ENCODE data around the gene KLHL9.

Gene KLHL9

DNA sequence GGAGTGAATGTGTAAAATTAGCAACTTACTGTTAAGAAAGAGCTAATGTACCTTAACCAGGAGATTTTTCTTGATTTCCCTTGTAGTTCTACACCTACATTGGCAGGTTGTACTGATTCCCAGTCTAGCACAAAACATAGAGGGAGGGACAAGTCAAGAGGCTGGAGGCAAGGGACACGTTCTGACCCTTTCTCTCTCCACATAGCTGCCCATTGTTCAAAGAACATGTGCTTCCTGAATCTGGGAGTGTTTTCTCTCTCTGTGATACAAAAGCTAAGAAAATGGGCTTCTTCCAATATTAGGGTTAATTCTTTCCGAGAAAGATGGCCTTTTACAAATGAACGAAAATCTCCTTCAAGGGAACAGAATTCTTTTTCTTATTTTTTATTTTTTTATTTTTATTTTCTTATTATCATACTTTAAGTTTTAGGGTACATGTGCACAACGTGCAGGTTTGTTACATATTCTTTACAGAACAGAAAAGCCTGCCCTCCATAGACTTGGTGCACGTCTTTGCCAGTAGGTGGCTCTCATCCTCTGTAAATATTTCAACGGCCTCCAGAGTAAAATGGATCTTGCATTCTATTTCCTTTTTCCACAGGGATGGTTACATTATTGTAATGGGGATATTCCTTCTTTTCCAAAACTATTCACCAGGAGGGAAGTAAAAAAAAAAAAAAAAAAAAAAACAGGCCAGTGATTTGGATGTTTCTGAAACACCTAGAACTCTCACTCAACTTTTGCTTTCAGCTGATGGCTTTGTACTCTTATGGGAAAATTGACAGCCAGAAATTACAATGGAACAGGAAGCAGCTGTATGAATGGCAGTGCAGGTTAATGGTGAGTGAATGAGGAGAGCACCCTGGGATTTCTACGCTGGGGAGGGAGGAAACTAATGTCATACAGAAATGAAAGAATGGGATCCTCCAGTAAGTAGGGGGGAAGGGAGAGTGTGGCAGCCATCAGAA, 17.0 kb downstream of the KLHL9 start:
- DNase-seq, result no peak

DNA sequence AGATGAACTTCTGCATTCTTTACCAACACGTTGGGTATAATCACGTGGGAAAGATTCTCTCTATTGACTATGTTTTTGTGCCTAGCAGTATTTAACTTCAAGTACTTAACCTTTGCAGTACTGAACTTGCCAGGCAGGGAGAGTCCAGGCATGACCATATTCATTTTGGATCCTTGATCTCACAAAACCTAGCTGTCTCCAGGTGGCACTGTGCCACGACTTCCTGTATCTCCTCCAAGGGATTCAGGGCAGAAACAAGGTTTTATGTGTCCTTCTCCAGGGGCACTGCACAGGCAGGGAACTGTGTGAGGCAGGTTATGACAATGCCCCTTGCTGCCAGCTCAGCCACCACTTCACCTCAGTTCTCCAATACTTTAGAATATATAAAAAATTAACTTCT, 18.3 kb downstream of the KLHL9 start:
- no peak for DNase-seq

DNA sequence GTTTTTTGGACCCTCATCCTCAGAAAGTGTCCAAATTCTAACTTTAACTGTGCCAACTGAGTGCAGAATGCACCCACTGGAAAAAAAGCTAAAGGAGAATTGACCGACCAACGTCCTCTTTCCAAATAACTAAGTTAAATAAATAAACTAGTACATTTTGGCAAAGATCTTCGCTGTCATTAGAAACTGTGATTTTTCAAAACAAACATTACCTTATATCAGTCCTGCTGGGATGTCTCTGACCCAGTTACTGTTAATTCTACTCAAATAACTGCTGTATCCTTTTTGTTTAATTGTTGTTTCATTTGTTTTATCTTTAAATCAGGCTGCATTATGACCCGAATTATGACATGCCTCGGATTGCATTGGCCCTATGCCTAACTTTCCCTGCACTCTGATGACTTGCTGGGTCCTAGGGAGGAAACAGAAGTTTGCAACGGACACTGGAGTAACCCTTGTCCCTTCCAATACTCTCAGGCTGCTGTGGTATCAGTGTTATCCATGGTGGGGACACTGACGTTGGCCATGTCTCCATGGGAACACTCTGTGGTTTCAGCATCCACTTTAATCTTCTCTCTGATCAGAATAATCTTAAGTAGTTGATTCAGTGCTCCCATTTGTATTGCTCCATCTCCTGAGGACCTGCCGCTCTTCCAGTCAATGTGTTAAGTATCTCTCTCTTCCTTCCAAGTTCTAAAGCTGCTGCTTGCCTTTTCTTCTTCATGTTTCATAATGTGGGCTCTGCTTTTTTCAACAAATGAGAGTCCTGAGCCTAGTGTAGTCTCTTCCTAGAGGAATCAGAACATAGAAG, 19.0 kb downstream of the KLHL9 start:
- DNase-seq, result no peak

DNA sequence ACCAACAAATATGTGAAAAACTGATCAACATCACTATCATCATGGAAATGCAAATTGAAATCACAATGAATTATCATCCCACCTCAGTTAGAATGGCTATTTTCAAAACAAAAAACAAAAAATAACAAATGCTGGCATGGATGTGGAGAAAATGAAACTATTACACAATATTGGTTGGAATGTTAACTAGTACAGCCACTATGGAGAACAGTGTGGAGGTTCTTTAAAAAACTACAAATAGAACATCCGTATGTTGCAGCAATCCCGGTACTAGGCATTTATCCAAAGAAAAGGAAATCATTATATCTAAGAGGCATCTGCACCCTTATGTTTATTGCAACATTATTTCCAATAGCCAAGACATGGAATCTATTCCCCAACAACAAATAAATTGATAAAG, 21.1 kb downstream of the KLHL9 start:
- DNase-seq, result no peak

DNA sequence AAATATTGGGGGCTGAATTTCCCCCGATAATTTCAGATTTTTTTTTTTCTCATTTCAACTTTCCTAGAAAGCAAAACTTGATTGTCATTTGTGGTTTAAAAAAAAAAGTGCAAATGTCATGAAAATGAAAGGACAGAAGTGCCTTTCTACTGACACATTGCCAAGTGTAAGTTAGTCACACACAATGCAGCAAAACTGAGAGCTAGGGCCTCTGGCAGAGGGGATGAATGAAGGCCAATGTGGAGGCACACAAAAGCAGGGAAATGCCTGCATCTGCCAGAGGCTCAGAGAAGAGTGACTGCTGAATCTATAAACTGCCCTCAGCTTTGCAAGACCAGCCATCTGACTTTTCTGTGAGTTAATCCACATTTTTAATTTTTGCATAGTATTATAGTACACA, 23.3 kb downstream of the KLHL9 start:
- no peak for DNase-seq

DNA sequence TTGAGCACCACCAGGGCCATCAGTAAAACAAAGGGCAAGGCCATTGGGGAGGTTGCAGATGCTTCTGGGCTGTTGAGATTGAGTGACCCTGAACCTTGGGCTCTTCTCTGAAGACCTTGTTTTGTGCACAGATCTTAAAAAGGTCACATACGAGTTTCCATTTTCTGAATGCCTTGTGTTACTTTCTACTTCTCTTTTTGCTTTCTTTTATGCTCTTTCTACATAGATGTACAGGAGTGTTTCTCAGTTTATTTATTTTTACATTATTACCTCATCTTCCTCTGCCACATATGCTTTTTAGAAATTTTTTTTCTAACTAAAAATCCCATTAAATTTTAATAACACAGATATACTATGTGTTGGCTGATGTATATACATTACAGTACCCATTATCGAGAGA, 30.0 kb downstream of the KLHL9 start, which contains the start of gene IFNA5:
Gene IFNA5, minus strand, starts transcription at position 101 of the 400 bp plus-strand sequence. Its CDS starts 57 bp downstream, at position 44.
- no peak for DNase-seq

DNA sequence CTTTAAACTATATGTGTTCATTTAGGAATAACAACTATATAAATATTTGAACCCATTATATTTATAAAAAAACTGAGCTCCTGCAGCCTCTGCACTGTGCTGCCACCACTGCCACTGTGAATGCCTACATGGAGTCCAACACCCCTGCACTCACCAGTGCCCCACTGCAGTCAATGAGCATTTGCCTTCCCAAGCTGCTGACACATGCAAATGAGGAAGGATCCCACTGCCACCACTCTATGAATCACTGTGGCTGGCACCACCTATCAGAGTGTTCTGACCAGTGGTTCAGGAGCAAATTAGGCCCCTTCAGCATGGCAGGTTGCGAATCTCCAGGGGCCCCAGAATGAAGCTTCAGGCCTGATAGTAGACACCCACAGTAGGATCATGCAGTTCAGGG, 39.2 kb downstream of the KLHL9 start:
- no peak for DNase-seq

DNA sequence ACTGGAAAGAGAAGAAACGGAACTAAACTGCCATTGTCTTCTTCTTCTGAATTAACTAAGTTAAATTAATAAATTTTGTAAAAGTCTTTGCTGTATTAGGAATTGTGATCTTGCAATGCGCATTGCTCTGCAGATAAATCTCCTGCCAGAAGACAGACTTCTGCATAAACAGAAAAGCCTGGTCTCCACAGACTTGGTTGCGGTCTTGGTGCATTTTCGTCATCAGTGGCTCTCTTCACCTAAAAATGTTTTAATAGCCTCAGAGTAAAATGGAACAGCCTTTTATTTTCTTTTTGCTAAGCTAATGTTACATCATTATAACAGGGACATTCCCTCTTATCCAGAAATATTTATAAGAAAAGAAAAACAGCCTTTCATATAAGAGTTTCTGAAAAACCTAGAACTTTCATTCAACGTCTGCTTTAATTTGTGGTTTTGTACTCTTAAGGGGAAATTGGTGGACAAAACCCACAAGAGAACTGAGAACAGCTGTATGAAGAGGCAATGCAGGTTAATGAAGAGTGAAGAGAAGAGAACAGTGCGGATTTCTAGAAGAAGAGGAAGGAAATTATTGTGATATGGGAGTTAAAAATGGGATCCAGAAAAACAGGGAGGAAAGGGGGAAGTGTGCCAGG, 40.2 kb downstream of the KLHL9 start:
- DNase-seq, result no peak

DNA sequence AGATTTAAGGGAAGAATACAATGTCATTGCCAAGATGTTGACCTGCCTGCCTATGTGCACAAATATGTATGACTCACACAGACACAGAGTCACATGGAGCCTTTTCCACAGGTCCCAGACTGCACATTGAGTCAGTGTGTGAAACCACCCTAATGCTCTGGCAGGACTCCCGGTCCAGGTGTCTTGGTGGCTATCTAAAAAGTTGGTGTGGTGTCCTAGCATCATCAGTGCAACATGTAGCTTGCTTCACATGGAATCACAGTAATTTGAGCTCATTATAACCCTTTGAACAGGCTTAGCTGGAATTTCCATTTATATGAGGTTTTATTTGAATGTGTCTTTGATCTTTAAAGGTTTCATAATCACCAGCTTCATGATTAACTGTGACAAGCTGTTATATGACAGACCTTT, 40.8 kb downstream of the KLHL9 start:
- no peak for DNase-seq

DNA sequence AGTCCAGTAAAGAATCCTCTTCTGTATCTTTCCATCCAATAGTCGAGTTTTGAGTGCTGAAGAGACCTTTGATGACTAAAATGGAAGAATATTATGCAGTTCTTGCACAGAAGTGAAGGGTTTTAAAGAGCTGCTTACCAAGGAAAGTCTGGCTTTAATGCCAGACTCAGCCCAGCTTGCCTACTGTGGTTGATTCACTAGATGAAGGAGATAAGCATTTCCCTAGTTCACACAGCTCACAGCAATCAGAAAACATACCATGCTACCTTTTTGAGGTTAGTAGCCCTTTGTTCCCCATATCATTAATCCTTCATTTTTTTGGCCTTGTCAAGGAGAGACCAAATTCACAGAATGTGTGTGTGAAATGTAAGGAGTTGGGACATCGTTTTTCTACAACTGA, 45.4 kb downstream of the KLHL9 start:
- DNase-seq, result no peak

DNA sequence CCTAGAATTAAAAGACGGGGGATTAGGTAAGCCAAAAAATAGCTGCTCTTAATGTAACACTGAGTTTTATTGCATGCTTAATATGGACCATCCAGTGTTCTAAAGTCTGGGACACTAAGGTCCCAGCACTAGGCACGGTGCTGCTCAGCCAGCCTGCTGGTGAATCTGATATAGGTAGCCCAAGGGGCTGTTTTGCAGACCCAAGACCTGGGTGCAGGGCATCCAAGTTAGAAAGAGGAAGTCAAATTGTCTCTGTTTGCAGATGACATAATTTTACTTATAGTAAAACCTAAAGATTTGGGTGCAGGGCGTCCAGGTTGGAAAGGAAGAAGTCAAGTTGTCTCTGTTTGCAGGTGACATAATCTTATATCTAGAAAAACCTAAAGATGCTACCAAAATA, 47.9 kb downstream of the KLHL9 start:
- no peak for DNase-seq

DNA sequence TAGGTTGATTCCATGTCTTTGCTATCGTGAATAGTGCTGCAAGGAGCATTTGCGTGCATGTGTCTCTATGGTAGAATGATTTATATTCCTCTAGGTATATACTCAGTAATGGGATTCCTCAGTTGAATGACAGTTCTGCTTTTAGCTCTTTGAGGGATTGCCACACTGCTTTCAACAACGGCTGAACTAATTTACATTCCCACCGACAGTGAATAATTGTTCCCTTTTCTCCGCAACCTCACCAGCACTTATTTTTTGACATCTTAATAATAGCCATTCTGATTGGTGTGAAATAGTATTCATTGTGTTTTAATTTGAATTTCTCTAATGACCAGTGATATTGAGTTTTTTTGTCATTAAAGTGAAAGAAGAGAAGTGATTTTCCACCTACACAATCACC, 48.5 kb downstream of the KLHL9 start:
- no peak for DNase-seq

DNA sequence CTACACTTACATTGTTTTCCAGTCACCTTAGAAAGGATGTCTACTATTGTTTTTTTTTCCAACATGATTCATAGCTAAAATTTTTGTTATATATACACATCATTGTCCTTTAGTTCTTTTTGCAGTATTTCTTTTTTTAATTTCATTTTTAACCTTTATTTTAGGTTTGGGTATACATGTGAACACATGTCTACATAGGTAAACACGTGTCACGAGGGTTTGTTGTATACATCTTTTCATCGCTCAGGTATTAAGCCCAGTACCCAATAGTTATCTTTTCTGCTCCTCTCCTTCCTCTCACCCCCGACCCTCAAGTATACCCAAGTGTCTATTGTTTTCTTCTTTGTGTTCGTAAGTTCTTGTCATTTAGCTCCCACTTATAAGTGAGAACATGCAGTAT, 49.1 kb downstream of the KLHL9 start:
- no peak for DNase-seq

DNA sequence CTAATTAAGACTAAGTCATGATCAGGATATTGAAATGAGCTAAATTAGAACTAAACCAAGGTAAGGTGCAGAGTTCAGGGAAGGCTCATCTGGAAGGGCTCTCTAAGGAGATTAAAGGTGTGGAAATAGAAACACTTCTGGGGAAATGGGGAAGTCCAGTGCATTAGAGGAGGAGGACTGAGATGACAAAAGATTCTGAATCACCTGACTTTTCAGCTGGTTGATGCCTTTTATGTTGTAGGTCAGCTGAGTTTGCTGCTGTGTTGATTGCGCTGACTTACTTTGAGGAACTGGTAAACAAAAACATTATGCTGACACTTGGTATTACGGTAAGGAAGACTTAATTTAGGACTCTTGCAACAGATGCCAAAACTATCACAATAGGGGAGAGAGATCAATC, 53.9 kb downstream of the KLHL9 start:
- DNase-seq, result no peak

Data from activated CD4-positive, alpha-beta T cell treated with anti-CD3 and anti-CD28 coated beads for 1 hour (primary cell).